ENCODE results near the gene RAC2. TPM values are rescaled to one million over a fixed set of nuclear protein-coding genes. Genes with fewer than 3 reads are reported as not detected.
A peak's percentile ranks its signal among the peaks of the same experiment; 100 is the strongest.

Gene RAC2
- total RNA-seq, 1 experiment from 2014 or later: 50.5 TPM

GRCh38 chr22:37249986-37250385 lies 5.9 kb upstream of the RAC2 start:
- H3F3A ChIP-seq (ENCODE audit: low read length, unreplicated experiment): no peaks in the 10 kb centered on the region
- H3K36me3 ChIP-seq (ENCODE audit: low read depth, low read length): no peaks in the 10 kb centered on the region
- no peak overlapping the region for H3K4me2 ChIP-seq (ENCODE audit: low read length)
- no peaks in the 10 kb centered on the region for H3K79me2 ChIP-seq (ENCODE audit: low read length)
- H3K4me1 ChIP-seq (ENCODE audit: insufficient read depth, low read length): peaks cover 23% of the 10 kb centered on the region
- intact Hi-C loops (cut with micrococcal nuclease): no loop called here
- no peak for DNase-seq
- H3K9ac ChIP-seq (ENCODE audit: low read length): no peak overlapping the region
- H3K27me3 ChIP-seq (ENCODE audit: low read length): no peaks in the 10 kb centered on the region
- H3K4me3 ChIP-seq (ENCODE audit: low read length): no peak overlapping the region
- no peaks in the 10 kb centered on the region for H3K9me2 ChIP-seq (replicated peaks; ENCODE audit: low read length)
- POLR2A ChIA-PET (ENCODE audit: unreplicated experiment): no interaction called here
- no peak for ATAC-seq
- H2AFZ ChIP-seq (ENCODE audit: low read length): no peak overlapping the region
- H3K9me3 ChIP-seq (ENCODE audit: low read length): no peaks in the 10 kb centered on the region
- CTCF ChIA-PET: no interaction called here
- H3K27ac ChIP-seq (ENCODE audit: low read length): no peak overlapping the region
- no peaks in the 10 kb centered on the region for H4K20me1 ChIP-seq (ENCODE audit: low read length)
- no TSS peak for BruUV-seq (replicated peaks)
- TF ChIP-seq EZH2 (IDR thresholded peaks at IDR 0.05; ENCODE audit: low read length, unreplicated experiment) (no peak), EZH2phosphoT487 (IDR thresholded peaks at IDR 0.05; ENCODE audit: borderline replicate concordance, low read length) (no peak)
- TF ChIP-seq, protein P1, sequence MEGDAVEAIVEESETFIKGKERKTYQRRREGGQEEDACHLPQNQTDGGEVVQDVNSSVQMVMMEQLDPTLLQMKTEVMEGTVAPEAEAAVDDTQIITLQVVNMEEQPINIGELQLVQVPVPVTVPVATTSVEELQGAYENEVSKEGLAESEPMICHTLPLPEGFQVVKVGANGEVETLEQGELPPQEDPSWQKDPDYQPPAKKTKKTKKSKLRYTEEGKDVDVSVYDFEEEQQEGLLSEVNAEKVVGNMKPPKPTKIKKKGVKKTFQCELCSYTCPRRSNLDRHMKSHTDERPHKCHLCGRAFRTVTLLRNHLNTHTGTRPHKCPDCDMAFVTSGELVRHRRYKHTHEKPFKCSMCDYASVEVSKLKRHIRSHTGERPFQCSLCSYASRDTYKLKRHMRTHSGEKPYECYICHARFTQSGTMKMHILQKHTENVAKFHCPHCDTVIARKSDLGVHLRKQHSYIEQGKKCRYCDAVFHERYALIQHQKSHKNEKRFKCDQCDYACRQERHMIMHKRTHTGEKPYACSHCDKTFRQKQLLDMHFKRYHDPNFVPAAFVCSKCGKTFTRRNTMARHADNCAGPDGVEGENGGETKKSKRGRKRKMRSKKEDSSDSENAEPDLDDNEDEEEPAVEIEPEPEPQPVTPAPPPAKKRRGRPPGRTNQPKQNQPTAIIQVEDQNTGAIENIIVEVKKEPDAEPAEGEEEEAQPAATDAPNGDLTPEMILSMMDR (conservative IDR thresholded peaks at IDR 0.05; ENCODE audit: low read depth, low read length): no peak

DNA sequence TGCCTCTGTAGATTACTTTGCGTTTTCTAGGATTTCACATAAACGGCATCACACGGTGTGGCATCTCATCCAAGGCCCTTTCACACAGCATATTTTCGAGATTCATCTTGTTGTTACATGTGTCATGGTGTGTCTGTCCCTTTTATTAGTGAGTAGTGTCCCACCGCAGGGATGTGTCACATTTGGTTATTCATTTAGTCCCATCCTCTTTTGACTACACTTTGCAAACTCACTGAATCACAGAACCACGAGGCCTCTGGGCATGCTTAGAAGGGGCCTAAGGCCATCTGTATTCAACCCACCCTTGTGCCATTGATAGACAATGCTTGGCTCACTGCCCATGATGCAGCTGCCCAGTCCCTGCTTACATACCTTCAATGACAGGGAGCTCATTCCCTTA lies 4.2 kb upstream of the RAC2 start:
- Histone ChIP-seq H3K9ac (ENCODE audit: low read length) (no peak overlapping the region), H3K4me1 (ENCODE audit: insufficient read depth, low read length) (peaks cover 15% of the 10 kb centered on the region), H3K79me2 (ENCODE audit: low read length) (peaks cover 8% of the 10 kb centered on the region), H3F3A (ENCODE audit: low read length, unreplicated experiment) (no peaks in the 10 kb centered on the region), H4K20me1 (ENCODE audit: low read length) (no peaks in the 10 kb centered on the region), H3K36me3 (ENCODE audit: low read depth, low read length) (no peaks in the 10 kb centered on the region), H2AFZ (ENCODE audit: low read length) (peak overlapping the region; percentile 55; the same call in 1 of the 2 replicates), H3K4me2 (ENCODE audit: low read length) (peak overlapping the region; percentile 41; the same call in 1 of the 2 replicates), H3K9me3 (ENCODE audit: low read length) (no peaks in the 10 kb centered on the region), H3K9me2 (replicated peaks; ENCODE audit: low read length) (no peaks in the 10 kb centered on the region), H3K27ac (ENCODE audit: low read length) (peak overlapping the region; percentile 57), H3K27me3 (ENCODE audit: low read length) (no peaks in the 10 kb centered on the region), H3K4me3 (ENCODE audit: low read length) (no peak overlapping the region)
- POLR2A ChIA-PET (ENCODE audit: unreplicated experiment): no interaction called here
- TF ChIP-seq EZH2phosphoT487 (IDR thresholded peaks at IDR 0.05; ENCODE audit: borderline replicate concordance, low read length) (no peak), EZH2 (IDR thresholded peaks at IDR 0.05; ENCODE audit: low read length, unreplicated experiment) (no peak)
- TF ChIP-seq, protein P1 (conservative IDR thresholded peaks at IDR 0.05; ENCODE audit: low read depth, low read length): no peak
- peak; percentile 24; the same call in 1 of the 2 replicates for ATAC-seq
- DNase-seq: peak; percentile 66
- no TSS peak for BruUV-seq (replicated peaks)
- intact Hi-C loops (cut with micrococcal nuclease): no loop called here
- CTCF ChIA-PET: no interaction called here

DNA sequence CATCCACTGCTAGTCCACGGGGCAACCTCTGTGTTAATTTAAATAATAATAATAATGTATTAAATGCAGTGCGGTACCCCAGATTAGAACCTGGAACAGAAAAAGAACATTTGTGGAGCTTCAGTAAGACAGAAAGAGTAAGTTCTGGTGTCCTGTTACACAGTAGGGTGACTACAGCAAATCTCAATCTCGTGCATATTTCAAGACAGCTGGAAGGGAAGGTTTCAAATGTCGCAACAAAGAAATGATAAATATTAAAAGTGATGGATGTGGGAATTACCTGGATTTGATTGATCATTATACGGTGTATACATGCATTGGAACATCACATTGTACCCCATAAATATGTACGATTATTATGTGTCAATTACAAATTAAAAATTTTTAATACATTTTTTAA lies 1.7 kb upstream of the RAC2 start:
- Histone ChIP-seq H4K20me1 (ENCODE audit: low read length) (no peaks in the 10 kb centered on the region), H3K9ac (ENCODE audit: low read length) (no peak overlapping the region), H3K9me3 (ENCODE audit: low read length) (no peaks in the 10 kb centered on the region), H3K27me3 (ENCODE audit: low read length) (no peaks in the 10 kb centered on the region), H3K4me3 (ENCODE audit: low read length) (no peak overlapping the region), H3F3A (ENCODE audit: low read length, unreplicated experiment) (no peaks in the 10 kb centered on the region), H3K79me2 (ENCODE audit: low read length) (peaks cover 24% of the 10 kb centered on the region), H2AFZ (ENCODE audit: low read length) (no peak overlapping the region), H3K36me3 (ENCODE audit: low read depth, low read length) (no peaks in the 10 kb centered on the region), H3K27ac (ENCODE audit: low read length) (no peak overlapping the region), H3K4me1 (ENCODE audit: insufficient read depth, low read length) (peaks cover 30% of the 10 kb centered on the region), H3K9me2 (replicated peaks; ENCODE audit: low read length) (no peaks in the 10 kb centered on the region), H3K4me2 (ENCODE audit: low read length) (no peak overlapping the region)
- no peak for DNase-seq
- CTCF ChIA-PET: no interaction called here
- POLR2A ChIA-PET (ENCODE audit: unreplicated experiment): no interaction called here
- no peak for ATAC-seq
- BruUV-seq (replicated peaks): no TSS peak
- no peak for TF ChIP-seq EZH2phosphoT487 (IDR thresholded peaks at IDR 0.05; ENCODE audit: borderline replicate concordance, low read length)
- TF ChIP-seq, protein P1 (conservative IDR thresholded peaks at IDR 0.05; ENCODE audit: low read depth, low read length): no peak
- TF ChIP-seq EZH2 (IDR thresholded peaks at IDR 0.05; ENCODE audit: low read length, unreplicated experiment): no peak
- intact Hi-C loops (cut with micrococcal nuclease): no loop called here
